Smooth muscle cell of the brain vasculature (primary cell): ENCODE measurements around the gene MGST2.
"Not testable (repeated sequence)": the region's sequence is repeated elsewhere in the genome, so short reads cannot be mapped to it uniquely, and the experiment has no call there.

Source experiments
- DNase-seq: peaks from one replicate; pipeline ENCODE4 v3.0.0-alpha.2; 2012; ENCODE audit warnings: low read depth, low spot score

Gene MGST2

DNA sequence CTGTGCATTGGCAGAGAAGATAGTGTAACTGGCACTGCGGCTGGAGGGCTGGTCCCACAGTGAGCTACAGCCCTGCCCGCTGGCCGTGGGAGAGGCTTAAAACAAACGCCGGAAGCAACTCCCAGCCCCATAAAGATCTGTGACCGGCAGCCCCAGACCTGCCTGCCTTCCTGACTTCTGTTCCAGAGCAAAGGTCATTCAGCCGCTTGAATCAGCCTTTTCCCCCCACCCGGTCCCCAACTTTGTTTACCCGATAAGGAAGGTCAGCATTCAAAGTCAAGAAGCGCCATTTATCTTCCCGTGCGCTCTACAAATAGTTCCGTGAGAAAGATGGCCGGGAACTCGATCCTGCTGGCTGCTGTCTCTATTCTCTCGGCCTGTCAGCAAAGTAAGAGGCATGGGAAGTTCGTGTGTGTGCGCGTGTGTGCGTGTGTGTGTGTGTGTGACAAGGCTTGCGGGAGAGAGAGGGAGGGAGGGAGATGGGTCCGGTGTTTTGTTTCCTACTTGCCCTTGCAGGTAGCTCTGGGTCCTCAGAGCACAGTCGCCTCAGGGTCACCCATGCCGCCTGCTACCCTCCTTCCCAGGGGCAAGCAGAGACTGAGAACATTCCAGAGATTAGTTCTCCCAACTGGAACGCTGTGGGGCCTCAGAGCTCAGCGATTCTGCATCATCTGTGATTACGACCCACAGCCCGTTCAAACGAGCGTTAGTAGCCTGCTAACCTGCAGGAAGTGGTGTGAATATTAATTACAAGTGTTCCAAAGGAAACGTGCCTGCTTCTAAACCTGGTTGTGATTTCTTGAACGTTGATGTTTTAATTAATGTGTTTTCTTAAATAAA, at the start of gene MGST2:
MGST2 (plus strand) TSS at position 130 of the 840 bp plus-strand sequence; CDS start at position 331, 201 bp downstream.
- DNase-seq = no peak

DNA sequence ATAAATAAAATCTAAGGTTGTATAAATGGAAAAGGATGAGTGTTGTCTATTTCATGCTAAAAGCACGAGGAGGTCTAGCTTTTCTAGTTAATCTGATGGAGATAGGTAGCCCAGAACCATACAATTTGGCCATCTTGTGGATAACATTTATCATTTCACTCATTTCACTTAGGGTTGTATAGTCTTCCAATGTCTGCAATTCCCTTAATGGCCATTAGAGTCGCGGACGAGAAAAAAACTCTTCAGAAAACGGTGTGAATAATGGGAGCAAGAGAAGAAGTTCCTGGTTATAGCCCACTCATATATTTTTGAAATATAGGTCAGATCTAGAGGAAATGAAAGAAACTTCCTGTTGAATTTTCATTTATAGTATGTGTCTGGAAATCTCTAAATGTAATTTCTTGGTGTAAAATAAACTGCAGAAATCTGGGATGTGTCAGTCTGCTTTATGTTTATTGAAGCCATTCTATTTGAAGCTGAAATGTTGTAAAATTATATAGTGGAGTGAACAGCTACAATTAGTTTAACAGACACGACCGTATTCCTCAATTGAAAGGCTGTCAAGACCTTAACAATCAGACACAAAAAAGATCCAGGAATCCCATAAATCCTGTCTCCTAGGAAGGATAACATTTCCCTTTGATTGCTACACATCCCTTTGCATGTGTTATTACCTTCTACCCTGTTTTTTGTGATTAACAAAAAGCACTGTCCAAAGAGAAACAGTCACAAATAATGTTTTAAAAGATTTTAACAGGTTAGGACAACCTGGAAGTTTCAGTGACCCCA, 47.7 kb upstream of the MGST2 start:
- DNase-seq = no peak

DNA sequence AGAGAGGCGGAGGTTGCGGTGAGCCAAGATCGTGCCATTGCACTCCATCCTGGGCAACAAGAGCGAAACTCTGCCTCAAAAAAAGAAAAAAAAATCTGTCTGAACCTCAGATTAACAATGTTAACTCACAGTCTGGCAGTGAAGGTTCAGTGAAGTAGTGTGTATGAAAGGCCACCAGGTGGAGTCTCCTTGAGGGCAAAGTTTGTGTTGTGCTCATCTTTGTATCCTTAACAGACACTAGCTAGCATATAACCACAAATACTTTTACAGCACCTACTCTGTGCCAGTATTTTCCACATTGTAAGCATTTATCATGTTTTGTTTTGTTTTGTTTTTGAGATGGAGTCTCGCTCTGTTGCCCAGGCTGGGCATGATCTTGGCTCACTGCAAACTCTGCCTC, 46.0 kb upstream of the MGST2 start:
- no peak for DNase-seq

- no peak for DNase-seq
Measured at GRCh38 chr4:139622901-139623381, 42.7 kb upstream of the MGST2 start.

DNA sequence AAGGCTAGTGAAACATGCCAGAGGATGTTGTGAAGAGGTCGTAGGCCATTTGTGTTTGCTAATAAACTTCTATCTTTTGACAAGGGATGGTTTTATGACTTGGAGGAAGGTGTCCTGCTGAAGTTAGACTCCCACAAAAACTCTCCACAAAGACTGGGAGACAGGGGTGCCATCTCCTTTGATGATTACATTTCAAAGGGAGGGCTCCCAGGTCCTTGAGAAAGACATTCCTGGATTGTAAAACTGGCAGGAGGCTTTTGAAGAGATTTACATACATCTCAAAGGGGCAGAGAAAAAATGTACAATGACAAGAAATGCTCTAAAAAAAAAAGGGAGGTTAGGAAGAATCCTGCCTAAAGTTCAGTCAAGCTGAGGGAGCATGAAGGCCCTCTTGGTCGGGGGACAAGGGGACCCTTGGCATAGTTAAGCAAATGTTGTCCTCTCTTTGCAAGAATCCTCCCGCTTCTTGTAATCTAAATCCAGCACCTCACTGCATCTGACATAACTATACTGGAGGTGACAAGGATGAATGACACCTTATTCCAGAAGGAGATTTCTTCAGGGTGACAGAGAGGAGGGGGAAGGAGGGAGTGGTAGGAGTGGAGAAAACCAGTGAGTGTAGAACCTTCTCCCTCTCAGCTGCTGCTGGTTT, 41.1 kb upstream of the MGST2 start:
- DNase-seq = no peak

GRCh38 chr4:139625093-139625455, 40.5 kb upstream of the MGST2 start:
- no peak for DNase-seq

DNA sequence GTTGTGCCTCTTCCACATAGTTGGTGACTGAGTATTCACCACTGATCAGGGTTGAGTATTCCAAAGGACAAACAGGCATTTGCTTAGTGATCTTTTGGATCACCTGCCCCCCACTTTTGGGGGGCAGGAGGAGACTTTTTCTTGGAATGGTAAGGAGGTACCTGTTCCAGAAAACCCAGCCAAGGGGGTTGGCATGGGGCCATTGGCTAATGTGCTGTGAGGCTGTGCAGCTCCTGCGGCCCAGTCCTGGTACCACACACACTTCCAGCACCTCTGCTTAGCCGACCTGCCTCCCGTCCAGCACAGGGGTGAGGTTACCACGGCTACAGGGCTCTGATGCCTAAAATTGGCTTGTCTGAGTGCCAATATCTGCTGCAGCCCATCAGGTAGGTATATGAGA, 40.1 kb upstream of the MGST2 start:
- no peak for DNase-seq

DNA sequence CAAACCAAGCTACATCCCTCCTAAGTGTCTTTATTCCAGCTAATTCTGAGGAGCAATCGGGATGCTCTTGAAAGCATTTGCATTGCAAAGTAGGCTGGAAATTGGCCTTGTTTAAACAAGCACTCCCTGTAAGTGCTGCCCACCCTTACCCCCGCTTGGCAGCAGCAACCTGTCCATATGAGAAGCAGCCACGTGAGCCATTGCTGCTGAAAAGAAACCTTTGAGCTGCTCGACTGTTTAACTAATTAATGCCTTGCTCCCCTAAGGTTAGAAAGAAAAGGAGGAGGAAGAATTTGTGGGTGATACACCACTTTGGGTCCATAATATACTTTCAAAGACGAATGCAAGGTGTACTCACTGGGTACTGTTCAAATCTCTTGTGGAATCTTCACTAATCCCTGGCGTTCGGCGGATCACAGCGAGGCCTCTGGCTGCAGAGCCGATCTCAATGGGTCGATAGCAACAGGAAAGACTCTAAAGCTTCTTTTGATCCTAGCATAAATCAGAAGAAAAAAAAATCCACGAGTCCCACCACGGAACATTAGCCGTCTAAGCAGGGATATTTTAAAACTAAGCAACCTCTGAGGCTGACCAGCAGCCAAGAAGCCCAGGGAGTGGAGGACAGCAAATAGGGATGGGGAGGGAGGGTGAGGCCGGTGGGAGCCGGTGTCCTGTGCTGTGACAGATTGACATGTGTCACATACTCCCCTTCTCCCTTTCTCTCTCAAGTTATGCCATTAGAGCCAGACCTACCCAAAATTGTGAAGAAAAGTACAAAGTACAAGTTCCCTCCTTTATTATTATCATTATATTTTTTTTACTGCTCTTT, 37.2 kb upstream of the MGST2 start:
- no peak for DNase-seq

DNA sequence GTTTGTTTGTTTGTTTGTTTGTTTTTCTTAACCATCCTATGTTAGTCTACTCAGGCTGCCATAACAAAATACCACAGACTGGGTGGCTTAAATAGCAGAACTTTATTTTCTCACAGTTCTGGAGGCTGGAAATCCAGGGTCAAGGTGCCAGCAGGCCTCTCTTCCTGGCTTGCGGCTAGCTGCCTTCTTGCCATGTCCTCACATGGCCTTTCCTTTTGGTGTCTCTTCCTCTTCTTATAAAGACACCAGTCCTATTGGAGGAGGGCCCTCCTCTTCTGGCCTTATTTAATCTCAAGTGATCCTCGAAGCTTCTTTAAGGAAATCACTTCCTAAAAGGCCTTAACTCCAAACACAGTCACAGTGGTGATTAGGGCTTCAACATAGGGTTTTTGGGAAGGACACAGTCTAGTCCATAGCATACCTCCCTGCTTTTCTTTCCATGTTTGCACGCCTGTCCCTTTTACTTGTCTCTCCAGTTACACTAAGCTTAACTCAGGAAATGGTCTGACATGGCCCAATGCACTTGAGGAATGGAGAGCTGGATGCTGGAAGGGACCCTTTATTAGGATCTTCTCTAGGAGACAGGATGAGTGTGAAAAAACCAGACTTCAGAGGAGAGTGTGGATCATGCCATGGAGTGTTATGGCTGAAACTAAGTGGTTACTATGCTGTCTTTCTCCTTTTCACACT, 36.0 kb upstream of the MGST2 start:
- no peak for DNase-seq

- no peak for DNase-seq
Measured at GRCh38 chr4:139630126-139630495, 35.5 kb upstream of the MGST2 start.

GRCh38 chr4:139630991-139631390, 34.6 kb upstream of the MGST2 start:
- no peak for DNase-seq

DNA sequence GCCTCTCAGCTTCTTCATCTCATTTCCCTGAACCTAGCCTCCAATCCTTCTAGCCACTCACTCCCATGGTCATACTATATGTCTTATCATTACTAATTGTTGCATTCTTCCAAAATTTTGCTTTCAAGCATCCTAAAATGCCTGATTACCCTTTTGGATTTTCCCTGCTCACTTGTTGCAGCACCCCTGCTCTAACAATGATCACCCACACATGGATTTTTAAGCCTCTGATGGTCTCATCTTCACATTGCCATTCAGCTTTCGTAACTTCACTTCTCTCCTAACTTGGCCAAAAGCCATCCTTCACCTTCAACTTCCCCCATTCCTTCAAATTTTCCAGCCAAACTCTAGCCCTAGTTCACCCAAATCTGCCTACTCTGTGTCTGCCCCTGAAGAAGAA, 33.8 kb upstream of the MGST2 start:
- DNase-seq = no peak

GRCh38 chr4:139632739-139633138, 32.9 kb upstream of the MGST2 start:
- DNase-seq = not testable (repeated sequence)

GRCh38 chr4:139633195-139633594, 32.4 kb upstream of the MGST2 start:
- no peak for DNase-seq

DNA sequence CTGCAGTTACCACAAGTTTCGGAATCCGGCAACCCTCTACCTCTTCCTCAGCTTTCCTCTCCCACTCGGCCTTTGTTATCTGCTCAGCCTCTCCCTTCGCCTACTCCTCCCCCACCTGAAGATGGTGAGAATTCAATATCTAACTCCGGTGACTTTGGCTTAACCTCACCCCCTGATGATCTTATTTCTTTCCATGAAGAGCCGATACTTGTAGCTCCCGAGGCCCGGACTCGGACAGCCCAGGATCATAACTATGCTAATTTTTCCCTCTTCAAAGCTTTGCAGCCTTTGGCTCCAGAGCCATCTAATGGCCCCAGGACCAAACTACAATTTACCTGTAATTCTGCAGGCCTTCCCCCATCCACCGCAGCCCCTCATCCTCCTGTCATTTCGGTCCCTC, 32.0 kb upstream of the MGST2 start:
- no peak for DNase-seq

GRCh38 chr4:139635966-139636365, 29.7 kb upstream of the MGST2 start:
- no peak for DNase-seq

DNA sequence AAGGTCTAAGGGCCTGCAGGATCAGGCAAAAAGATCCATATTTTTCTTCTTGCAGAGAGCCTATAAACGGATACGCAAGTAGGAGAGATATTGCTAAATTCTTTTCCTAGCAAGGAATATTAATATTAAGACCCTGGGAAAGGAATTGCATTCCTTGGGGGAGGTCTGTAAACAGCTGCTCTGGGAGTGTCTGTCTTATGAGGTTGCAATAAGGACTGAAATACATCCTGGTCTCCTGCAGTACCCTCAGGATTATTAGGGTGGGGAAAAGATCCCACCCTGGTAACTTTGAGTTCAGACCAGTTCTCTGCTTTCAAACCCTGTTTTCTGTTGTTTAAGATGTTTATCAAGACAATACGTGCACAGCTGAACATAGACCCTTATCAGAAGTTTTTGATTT, 27.3 kb upstream of the MGST2 start:
- DNase-seq = not testable (repeated sequence)

GRCh38 chr4:139639654-139640053, 26.0 kb upstream of the MGST2 start:
- DNase-seq = no peak

- DNase-seq = no peak
Measured at GRCh38 chr4:139641218-139641617, 24.4 kb upstream of the MGST2 start.

DNA sequence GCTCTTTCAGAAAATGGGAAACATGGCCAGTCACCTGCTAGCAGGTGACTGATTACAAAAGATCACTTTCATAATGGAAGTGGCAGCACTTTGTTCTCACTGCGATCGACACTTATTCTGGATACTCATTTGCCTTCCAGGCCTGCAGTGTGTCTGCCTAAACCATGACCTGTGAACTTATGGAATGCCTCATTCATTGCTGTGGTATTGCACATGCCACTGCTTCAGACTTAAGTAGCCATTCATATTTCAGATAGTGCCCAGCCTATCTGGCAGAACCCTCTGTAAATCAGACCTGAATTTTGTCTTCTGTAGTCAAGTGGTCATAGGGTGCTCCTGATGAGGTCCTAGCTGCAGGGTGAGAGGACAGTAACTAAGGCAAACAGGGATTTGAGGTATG, 23.3 kb upstream of the MGST2 start:
- DNase-seq = no peak
